A673 (cell line): ENCODE measurements around the gene MET. TPM values are rescaled to one million over a fixed set of nuclear protein-coding genes. Genes with fewer than 3 reads are reported as not detected.

Experiments used
- BruUV-seq: library from RNA; stranded (reverse); fragments of 400-500 nt; replicated peaks from 2 replicates; lab custom pipeline; 2021; lab: Mats Ljungman, UMichigan
- CTCF ChIA-PET: fragments of 300-600 bp; sonication (Branson Sonifier 250); formaldehyde crosslinking; loops from one replicate; lab custom pipeline; 2022; ENCODE audit warnings: antibody characterized with exemption; lab: Charles Lee
- POLR2A ChIA-PET: fragments of 300-600 bp; sonication (Branson Sonifier 250); formaldehyde crosslinking; loops from one replicate; lab custom pipeline; 2022; ENCODE audit warnings: antibody characterized with exemption; ENCODE audit not compliant: low non-redundant PET; lab: Charles Lee
- DNase-seq: peaks from one replicate; pipeline ENCODE4 v3.0.0-alpha.2; 2015; ENCODE audit warnings: low spot score
- H3K27ac ChIP-seq: fragments of 200-600 bp; sonication (generic); 2 replicates; pipeline ENCODE4 v1.5.1; 2016; ENCODE audit warnings: mixed run types, low read depth, mild to moderate bottlenecking, mixed read lengths, antibody characterized with exemption, low read length; ENCODE audit not compliant: poor library complexity, severe bottlenecking
- H3K27me3 ChIP-seq: fragments of 200-600 bp; sonication (generic); replicated peaks from 2 replicates; pipeline ENCODE4 v1.6.1; 2017; ENCODE audit warnings: mixed run types, low read depth, mild to moderate bottlenecking, mixed read lengths, antibody characterized with exemption, low read length; ENCODE audit not compliant: insufficient read depth, poor library complexity
- H3K36me3 ChIP-seq: fragments of 200-600 bp; sonication (generic); 2 replicates; pipeline ENCODE4 v1.6.1; 2016; ENCODE audit warnings: mixed run types, mild to moderate bottlenecking, mixed read lengths, antibody characterized with exemption, low read length; ENCODE audit not compliant: insufficient read depth, poor library complexity, severe bottlenecking
- H3K4me1 ChIP-seq: fragments of 200-600 bp; sonication (generic); 2 replicates; pipeline ENCODE4 v1.6.1; 2017; ENCODE audit warnings: mixed run types, mild to moderate bottlenecking, mixed read lengths, antibody characterized with exemption, low read length; ENCODE audit not compliant: insufficient read depth, poor library complexity, severe bottlenecking
- H3K4me3 ChIP-seq: fragments of 200-600 bp; sonication (generic); 2 replicates; pipeline ENCODE4 v1.5.1; 2016; ENCODE audit warnings: low read depth, mixed run types, mild to moderate bottlenecking, mixed read lengths, low read length; ENCODE audit not compliant: poor library complexity, severe bottlenecking
- H3K9me3 ChIP-seq: fragments of 200-600 bp; sonication (generic); 2 replicates; pipeline ENCODE4 v1.6.1; 2016; ENCODE audit warnings: mixed run types, low read depth, mild to moderate bottlenecking, mixed read lengths, antibody characterized with exemption, low read length; ENCODE audit not compliant: poor library complexity, severe bottlenecking
- CTCF ChIP-seq: fragments of 300-800, 200-600 bp; sonication (generic); conservative IDR thresholded peaks from 2 replicates; pipeline ENCODE4 v1.5.1; 2017; ENCODE audit warnings: low read depth, mild to moderate bottlenecking, antibody characterized with exemption, low read length, moderate library complexity, mixed read lengths
- EZH2 ChIP-seq: fragments of 200-600 bp; sonication (generic); IDR thresholded peaks from 2 replicates; pipeline ENCODE4 v1.6.1; 2017; ENCODE audit warnings: borderline replicate concordance, low read depth, mild to moderate bottlenecking, mixed read lengths, antibody characterized with exemption, low read length; ENCODE audit not compliant: poor library complexity, severe bottlenecking
- intact Hi-C: fragments of 100-400 bp; cut with micrococcal nuclease; formaldehyde crosslinking; loops from one replicate; pipeline ENCODE4 v1.10.0; 2022; ENCODE audit not compliant: unreplicated experiment
- total RNA-seq: library from RNA; stranded (reverse); gene quantifications from 2 replicates; pipeline ENCODE4 v1.2.3, GENCODE V29; 2021

Gene MET
- total RNA-seq, 1 experiment from 2014 or later, result 6.8 TPM

DNA sequence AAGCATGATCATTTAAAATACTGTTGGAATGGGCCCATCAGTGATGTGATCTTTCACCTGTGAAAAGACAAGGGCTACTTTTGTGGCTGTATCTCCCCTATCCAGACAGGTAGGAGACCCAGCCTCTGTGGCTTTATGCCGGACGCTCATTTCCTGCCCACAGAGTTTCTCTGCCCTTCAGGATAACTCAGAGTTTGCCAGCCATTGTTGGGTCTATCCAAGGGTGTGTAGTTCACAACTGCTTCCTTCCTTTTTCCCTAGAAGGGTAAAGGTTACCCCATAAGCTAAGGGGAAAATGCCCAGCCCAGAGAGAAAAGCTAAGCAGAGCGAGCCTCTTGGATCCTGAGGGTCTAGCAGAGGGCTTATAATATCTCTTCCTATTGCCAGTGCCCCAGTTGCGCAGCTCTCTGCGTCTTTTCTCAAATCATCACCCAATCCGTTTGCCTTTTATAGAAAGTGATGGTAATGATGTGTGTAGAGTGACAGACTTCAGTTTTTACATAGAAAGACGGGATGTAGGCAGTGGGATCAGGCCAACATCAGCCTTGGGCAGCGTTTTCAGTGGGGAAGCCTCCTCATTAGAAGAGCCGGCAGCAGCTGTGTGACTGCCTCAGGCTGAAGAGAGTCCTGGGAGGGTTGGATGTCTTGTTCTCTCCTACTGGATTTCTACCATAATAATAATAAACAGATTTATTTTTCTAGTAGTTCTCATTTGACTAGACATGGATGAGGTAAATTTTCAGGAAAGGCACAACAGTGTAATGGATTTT lies 80.5 kb downstream of the MET start:
- BruUV-seq, result no TSS peak
- Histone ChIP-seq H3K9me3 (no peaks in the 10 kb centered on the region), H3K27ac (no peak overlapping the region), H3K36me3 (no peaks in the 10 kb centered on the region), H3K4me1 (no peaks in the 10 kb centered on the region), H3K27me3 (no peaks in the 10 kb centered on the region), H3K4me3 (no peak overlapping the region)
- no peak for TF ChIP-seq EZH2
- no peak for TF ChIP-seq CTCF
- intact Hi-C loops, result no loop called here
- DNase-seq, result no peak
- ChIA-PET CTCF (no interaction called here), POLR2A (no interaction called here)

GRCh38 chr7:116753130-116753529 lies 81.1 kb downstream of the MET start:
- intact Hi-C loops, result no loop called here
- no TSS peak for BruUV-seq
- Histone ChIP-seq H3K4me3 (no peak overlapping the region), H3K4me1 (no peaks in the 10 kb centered on the region), H3K36me3 (no peaks in the 10 kb centered on the region), H3K27me3 (no peaks in the 10 kb centered on the region), H3K27ac (no peak overlapping the region), H3K9me3 (no peaks in the 10 kb centered on the region)
- TF ChIP-seq CTCF, result no peak
- no peak for TF ChIP-seq EZH2
- POLR2A ChIA-PET, result no interaction called here
- DNase-seq, result no peak
- CTCF ChIA-PET, result no interaction called here

DNA sequence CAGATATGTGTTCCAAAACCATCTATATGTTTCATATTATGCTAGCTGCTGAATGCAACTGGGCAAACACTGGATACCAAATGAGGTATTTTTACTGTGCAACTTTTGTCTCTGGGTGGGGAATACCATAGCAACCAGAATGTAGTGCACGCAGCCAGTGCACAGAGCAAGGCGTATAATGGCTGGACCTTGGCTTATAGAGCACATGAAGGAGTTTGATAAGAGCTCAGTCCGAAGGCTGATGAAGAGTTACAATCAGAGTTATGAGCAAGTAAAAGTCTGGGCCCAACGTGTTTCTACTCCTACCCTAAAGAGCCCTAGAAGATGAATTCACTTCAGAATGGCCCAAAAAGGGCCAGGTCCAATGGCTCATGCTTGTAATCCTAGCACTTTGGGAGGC lies 82.2 kb downstream of the MET start:
- DNase-seq, result no peak
- ChIA-PET POLR2A (no interaction called here), CTCF (no interaction called here)
- H3K36me3 ChIP-seq, result no peaks in the 10 kb centered on the region
- H3K4me1 ChIP-seq, result no peaks in the 10 kb centered on the region
- H3K27ac ChIP-seq, result no peak overlapping the region
- TF ChIP-seq CTCF (no peak), EZH2 (no peak)
- intact Hi-C loops, result no loop called here
- BruUV-seq, result no TSS peak
- no peaks in the 10 kb centered on the region for H3K27me3 ChIP-seq
- H3K9me3 ChIP-seq, result no peaks in the 10 kb centered on the region
- no peak overlapping the region for H3K4me3 ChIP-seq
